K562 treated with DMSO at 1 percent for 24 hours (cell line): ENCODE results near the gene ARL2BP. TPM values are rescaled to one million over a fixed set of nuclear protein-coding genes. Genes with fewer than 3 reads are reported as not detected.

ENCODE experiments used
- total RNA-seq: library from RNA; unstranded; fragments of 300-600 nt; gene quantifications from 2 replicates; pipeline ENCODE4 v1.2.3, GENCODE V29; 2022; ENCODE audit warnings: low read depth; ENCODE audit not compliant: insufficient read depth

Gene ARL2BP
- total RNA-seq = 39.0 and 40.9 TPM in 2 replicates

GRCh38 chr16:57244767-57245471, at the start of gene ARL2BP:
TSS of gene ARL2BP (plus strand) at chr16:57245259. CDS start at chr16:57245368, 109 bp downstream.

GRCh38 chr16:57284209-57284951, 39.3 kb downstream of the ARL2BP start, which contains the start of gene PLLP:
TSS of gene PLLP (minus strand) at chr16:57284672. CDS start at chr16:57284540, 132 bp downstream.

Other genes starting within 250 kb of the ARL2BP start
- gene CPNE2, start 152.7 kb upstream of the ARL2BP start, total RNA-seq = 31.0 and 38.5 TPM in 2 replicates
- gene PSME3IP1, start 59.2 kb upstream of the ARL2BP start, total RNA-seq = 64.8 and 70.7 TPM in 2 replicates
- 12.7 and 13.2 TPM in 2 replicates for gene RSPRY1, start 58.9 kb upstream of the ARL2BP start, total RNA-seq
- 1.4 and 1.7 TPM in 2 replicates for gene PLLP, start 39.4 kb downstream of the ARL2BP start, total RNA-seq
- not detected in 2 replicates for gene CCL22, start 113.5 kb downstream of the ARL2BP start, total RNA-seq
- gene CX3CL1, start 127.2 kb downstream of the ARL2BP start, total RNA-seq = 0.12 TPM in 1 of 2 replicates, not detected in the other
- gene CCL17, start 159.5 kb downstream of the ARL2BP start, total RNA-seq = not detected in 2 replicates
- 47.5 and 50.9 TPM in 2 replicates for gene CIAPIN1, start 202.1 kb downstream of the ARL2BP start, total RNA-seq
- gene COQ9, start 202.2 kb downstream of the ARL2BP start, total RNA-seq = 60.0 and 62.5 TPM in 2 replicates
- 105 and 107 TPM in 2 replicates for gene POLR2C, start 217.4 kb downstream of the ARL2BP start, total RNA-seq
- gene DOK4, start 241.2 kb downstream of the ARL2BP start, total RNA-seq = 12.2 and 15.0 TPM in 2 replicates